Activated T-cell treated with anti-CD3 and anti-CD28 coated beads, Interleukin-2, amount 50 U/mL, for 72 hours (primary cell): ENCODE results near the gene PCOLCE2. TPM values are rescaled to one million over a fixed set of nuclear protein-coding genes. Genes with fewer than 3 reads are reported as not detected.
"Not testable (repeated sequence)": the region's sequence is repeated elsewhere in the genome, so short reads cannot be mapped to it uniquely, and the experiment has no call there.

Experiments
- ATAC-seq, 2 donors: fragments of 150-1000 bp; cut with Tn5 transposase; replicated peaks in 1 of 2; 2 replicates each; pipeline ENCODE4 v1.10.0; 2021; ENCODE audit warnings: moderate library complexity in 2 of 2, mild to moderate bottlenecking in 1 of 2
- DNase-seq, 2 donors: peaks; one replicate each; pipeline ENCODE4 v3.0.0; 2021 to 2022; ENCODE audit warnings: mixed read lengths in 1 of 2
- H3K27ac Mint-ChIP-seq: one replicate; pipeline ENCODE4 v1.8.0; 2022; ENCODE audit warnings: mild to moderate bottlenecking, moderate library complexity, mixed read lengths
- H3K27me3 Mint-ChIP-seq: one replicate; pipeline ENCODE4 v1.8.0; 2022; ENCODE audit warnings: low read depth, mixed read lengths
- H3K36me3 Mint-ChIP-seq, 2 donors: one replicate each; pipeline ENCODE4 v1.8.0; 2022; ENCODE audit warnings: mixed read lengths in 2 of 2, mild to moderate bottlenecking in 1 of 2; ENCODE audit not compliant: insufficient read depth in 2 of 2
- H3K4me1 Mint-ChIP-seq: one replicate; pipeline ENCODE4 v1.8.0; 2022; ENCODE audit warnings: low read depth, mixed read lengths
- H3K4me3 Mint-ChIP-seq, 2 donors: one replicate each; pipeline ENCODE4 v1.8.0; 2022; ENCODE audit warnings: mild to moderate bottlenecking in 2 of 2, mixed read lengths in 2 of 2, moderate library complexity in 2 of 2
- H3K9me3 Mint-ChIP-seq, 2 donors: one replicate each; pipeline ENCODE4 v1.8.0; 2022; ENCODE audit warnings: mixed read lengths in 2 of 2
- total RNA-seq, 2 donors: library from RNA; stranded (reverse); gene quantifications; one replicate each; pipeline ENCODE4 v1.2.3, GENCODE V29; 2022

PCOLCE2 gene
- total RNA-seq, 2 donors from 2014 or later, result not detected

DNA sequence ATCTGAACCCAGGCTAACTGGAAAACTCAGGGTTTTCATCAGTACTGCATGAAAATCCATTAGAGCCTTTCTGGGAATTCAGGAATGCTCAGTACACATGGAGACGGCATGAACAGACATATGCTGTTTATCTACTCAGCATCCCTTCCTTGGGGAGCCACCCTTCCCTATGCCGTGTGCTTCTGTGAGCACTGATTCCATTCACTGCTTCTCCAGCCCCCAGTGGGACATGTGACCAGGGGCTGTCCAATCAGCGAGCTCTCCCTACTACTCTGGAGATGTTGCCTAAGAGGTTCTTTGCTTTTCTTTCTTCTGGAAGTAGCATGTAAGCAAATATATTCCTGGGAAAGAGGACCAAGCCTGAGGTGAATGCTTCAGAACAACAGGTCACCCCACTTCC is 5.6 kb upstream of the PCOLCE2 start:
- ATAC-seq (no peak), DNase-seq (no peak)
- Mint-ChIP-seq H3K36me3 (no peaks in the 10 kb centered on the region), H3K9me3 (no peaks in the 10 kb centered on the region), H3K4me1 (no peaks in the 10 kb centered on the region), H3K4me3 (no peak overlapping the region), H3K27me3 (peaks cover 27% of the 10 kb centered on the region), H3K27ac (no peak overlapping the region)

DNA sequence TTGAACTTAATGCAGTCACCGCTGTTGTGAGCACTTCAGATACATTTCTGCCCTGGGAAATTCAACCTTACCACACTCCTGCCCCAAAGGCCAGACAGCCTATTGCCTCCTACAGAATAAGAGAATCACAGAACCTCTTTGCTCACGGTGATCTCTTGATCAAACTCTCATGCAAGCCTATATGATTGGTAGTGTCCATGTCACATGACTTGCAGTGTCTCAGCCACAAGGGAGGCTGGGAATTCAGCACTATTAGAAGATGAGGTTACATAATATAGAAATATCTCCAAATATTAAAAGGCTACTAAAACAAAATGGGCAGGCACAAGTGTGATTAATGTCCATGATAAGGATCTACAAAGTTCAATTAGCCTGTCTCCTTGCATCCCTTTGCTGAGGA is 3.8 kb upstream of the PCOLCE2 start:
- ATAC-seq (no peak), DNase-seq (no peak)
- H3K9me3 Mint-ChIP-seq, result no peaks in the 10 kb centered on the region
- no peak overlapping the region for H3K27ac Mint-ChIP-seq
- no peak overlapping the region for H3K4me3 Mint-ChIP-seq
- peaks cover 5% of the 10 kb centered on the region for H3K4me1 Mint-ChIP-seq
- no peaks in the 10 kb centered on the region for H3K36me3 Mint-ChIP-seq
- H3K27me3 Mint-ChIP-seq, result peaks cover 24% of the 10 kb centered on the region

DNA sequence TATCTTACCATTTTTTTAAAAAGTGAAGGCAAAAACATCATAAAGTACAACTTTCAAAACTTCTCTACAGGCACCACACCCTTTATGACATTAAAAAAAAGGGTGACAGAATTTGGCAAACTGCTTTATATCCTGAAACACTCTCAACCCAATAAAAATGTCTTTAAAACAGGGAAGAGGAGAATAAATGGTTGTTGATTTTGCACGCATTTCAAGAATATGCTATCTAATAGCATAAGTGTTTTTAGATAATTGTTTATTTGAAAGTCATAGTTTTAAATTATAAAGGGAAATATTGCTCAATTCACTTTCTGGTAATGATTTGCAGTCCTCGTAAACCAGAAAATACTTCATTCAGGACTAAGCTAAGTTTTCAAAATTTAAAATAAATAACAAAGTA is 1.7 kb upstream of the PCOLCE2 start:
- peaks cover 45% of the 10 kb centered on the region for H3K27me3 Mint-ChIP-seq
- no peak overlapping the region for H3K27ac Mint-ChIP-seq
- H3K36me3 Mint-ChIP-seq, result no peaks in the 10 kb centered on the region
- no peak overlapping the region for H3K4me3 Mint-ChIP-seq
- ATAC-seq, result no peak
- peaks cover 5% of the 10 kb centered on the region for H3K4me1 Mint-ChIP-seq
- H3K9me3 Mint-ChIP-seq, result no peaks in the 10 kb centered on the region
- no peak for DNase-seq

DNA sequence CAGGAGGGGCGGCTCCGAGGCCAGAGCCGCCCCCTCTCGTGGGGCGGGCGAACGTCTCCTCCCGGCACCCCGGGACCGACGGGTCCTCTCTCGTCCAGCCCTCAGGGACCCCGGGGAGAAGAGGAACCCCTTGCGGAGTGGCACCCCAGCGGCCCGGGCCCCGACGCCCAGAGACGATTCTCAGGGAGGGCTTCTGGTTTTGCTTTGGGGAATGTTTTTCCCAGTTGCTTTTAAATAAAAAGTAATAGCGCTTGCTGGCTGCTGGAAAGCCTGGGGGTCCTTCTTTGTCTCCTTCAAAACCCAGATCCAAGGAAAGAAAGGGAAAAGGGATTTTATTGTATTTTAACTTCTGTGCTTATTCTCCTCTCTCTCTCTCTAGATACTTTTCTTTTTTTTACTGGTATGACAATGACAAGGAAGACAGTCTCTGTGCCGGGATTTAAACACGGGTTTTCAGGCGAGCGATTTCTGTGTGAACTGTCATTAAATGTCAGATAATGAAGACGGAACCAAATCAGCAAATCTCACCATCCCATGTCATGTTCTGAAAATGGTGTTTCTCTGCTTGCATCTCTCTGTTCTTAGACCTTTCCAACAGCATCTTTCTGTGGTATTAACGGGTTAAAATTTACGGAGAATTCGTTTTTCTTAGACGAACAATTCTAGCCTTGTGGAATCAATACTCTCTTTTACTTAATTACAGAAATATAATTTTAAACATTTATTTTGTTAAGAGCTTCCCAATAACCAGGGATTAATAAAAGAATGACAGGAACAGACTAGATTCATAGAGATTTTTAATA is 530 bp upstream of the PCOLCE2 start:
- H3K27ac Mint-ChIP-seq, result no peak overlapping the region
- DNase-seq, result no peak
- peaks cover 53% of the 10 kb centered on the region for H3K27me3 Mint-ChIP-seq

DNA sequence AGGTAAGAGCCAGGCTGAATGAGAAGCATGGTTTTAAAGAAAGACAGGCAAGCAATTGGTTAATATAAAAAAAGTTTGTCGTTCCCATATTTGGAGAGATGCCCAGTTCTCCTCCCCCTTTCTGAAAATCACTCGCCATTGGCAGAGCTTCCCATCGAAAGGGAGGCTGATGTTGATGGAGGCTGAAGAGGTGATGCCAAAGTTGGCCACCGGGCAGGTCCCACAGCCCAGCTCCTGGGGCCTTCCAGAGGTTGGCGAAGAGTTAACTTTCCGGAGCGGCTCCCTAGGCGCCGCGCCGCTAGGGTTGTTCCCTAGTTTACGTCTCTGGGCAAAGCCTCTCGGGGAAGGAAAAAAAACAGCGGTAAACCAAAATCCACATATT is 793 bp downstream of the PCOLCE2 start:
- peak; percentile 20 to 30 for ATAC-seq
- no peaks in the 10 kb centered on the region for H3K36me3 Mint-ChIP-seq
- no peaks in the 10 kb centered on the region for H3K9me3 Mint-ChIP-seq
- H3K27me3 Mint-ChIP-seq, result peaks cover 61% of the 10 kb centered on the region
- peak in 1 of 2 donors; percentile 4 for DNase-seq
- no peak overlapping the region for H3K27ac Mint-ChIP-seq
- peaks cover 5% of the 10 kb centered on the region for H3K4me1 Mint-ChIP-seq
- peak overlapping the region; percentile 81 to 85 for H3K4me3 Mint-ChIP-seq

More for the DNA sequence above, 530 bp upstream of the PCOLCE2 start:
- H3K9me3 Mint-ChIP-seq, result no peaks in the 10 kb centered on the region
- no peak for ATAC-seq
- H3K4me3 Mint-ChIP-seq, result peak overlapping the region; percentile 81 to 88
- H3K4me1 Mint-ChIP-seq, result peaks cover 5% of the 10 kb centered on the region
- H3K36me3 Mint-ChIP-seq, result no peaks in the 10 kb centered on the region

DNA sequence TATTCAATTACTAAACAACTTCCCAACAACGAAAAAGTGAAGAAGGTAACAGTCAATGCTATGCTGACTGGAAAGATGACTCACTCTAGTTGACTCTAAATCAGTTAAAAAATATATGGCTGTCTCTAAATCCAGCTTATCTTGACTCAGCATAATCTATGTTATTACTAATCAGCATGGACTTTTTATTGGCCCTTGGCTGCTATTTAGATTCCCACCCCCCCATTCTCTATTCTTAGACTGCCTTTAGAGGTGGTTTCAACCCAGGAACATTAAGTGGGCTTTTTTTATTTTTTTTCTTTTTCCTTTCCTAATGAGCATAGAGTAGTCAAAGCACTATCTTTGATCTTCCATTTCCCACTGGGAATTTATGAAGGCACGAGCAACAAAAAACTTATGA is 1.9 kb downstream of the PCOLCE2 start:
- peaks cover 65% of the 10 kb centered on the region for H3K27me3 Mint-ChIP-seq
- no peaks in the 10 kb centered on the region for H3K36me3 Mint-ChIP-seq
- DNase-seq, result no peak
- ATAC-seq, result no peak
- peaks cover 5% of the 10 kb centered on the region for H3K4me1 Mint-ChIP-seq
- H3K4me3 Mint-ChIP-seq, result no peak overlapping the region
- H3K27ac Mint-ChIP-seq, result no peak overlapping the region
- H3K9me3 Mint-ChIP-seq, result no peaks in the 10 kb centered on the region

DNA sequence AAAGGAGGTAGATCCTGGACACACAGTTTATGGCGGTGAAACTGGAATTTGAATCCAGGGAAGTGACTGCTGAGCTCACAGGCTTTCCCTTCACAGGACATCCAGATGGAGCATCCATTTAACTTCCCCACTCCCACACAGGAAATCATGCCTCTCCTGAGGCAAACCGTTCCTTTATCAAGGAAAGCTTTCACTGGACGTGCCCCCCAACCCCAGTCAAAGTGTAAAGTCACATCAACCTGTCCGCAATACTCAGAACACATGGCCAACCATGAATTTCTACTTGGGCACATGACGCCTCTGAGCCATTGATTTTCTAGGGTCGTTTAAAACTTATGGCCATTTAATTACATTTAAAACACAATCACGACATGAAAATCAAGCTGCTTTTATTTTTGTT is 2.9 kb downstream of the PCOLCE2 start:
- Mint-ChIP-seq H3K4me1 (peaks cover 5% of the 10 kb centered on the region), H3K27ac (no peak overlapping the region), H3K27me3 (peaks cover 66% of the 10 kb centered on the region), H3K4me3 (no peak overlapping the region), H3K36me3 (no peaks in the 10 kb centered on the region), H3K9me3 (no peaks in the 10 kb centered on the region)
- ATAC-seq, result no peak
- no peak for DNase-seq

DNA sequence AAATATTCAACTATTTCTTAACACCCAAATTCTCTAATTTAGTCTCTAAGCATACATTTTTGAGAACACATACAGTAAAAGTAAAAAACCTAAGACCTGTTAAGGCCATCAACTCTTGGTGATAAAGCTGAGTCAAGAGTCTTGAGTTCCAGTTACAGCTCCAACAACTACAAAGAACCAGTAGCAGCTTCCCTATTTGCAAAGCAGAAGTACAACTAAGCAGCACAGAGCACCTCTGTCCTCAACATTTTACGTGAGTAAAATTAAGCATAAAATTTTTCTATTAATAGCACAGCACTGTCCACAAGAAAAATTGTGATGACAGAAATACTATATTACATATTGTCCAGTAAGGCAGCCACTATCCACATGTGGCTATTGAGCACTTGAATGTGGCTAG is 4.4 kb downstream of the PCOLCE2 start:
- ATAC-seq (no peak), DNase-seq (no peak)
- Mint-ChIP-seq H3K27ac (no peak overlapping the region), H3K27me3 (peaks cover 61% of the 10 kb centered on the region), H3K4me1 (peaks cover 5% of the 10 kb centered on the region), H3K9me3 (no peaks in the 10 kb centered on the region), H3K4me3 (no peak overlapping the region), H3K36me3 (no peaks in the 10 kb centered on the region)

DNA sequence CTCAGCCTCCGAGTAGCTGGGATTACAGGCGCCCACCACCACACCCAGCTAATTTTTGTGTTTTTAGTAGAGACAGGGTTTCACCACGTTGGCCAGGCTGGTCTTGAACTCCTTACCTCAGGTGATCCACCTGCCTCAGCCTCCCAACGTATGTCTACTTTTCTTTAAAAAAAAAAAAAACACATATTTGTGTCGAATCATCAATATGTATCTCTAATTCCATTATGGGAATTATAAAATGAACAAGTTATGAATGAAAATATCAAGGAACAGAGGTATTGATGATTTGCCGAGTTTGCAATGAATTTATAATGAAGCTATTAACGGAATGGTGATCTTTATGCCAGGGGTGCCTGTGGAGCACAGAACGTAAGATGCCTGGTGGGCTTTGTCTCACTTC is 5.3 kb downstream of the PCOLCE2 start:
- H3K4me1 Mint-ChIP-seq, H3K4me3 Mint-ChIP-seq, H3K9me3 Mint-ChIP-seq, H3K36me3 Mint-ChIP-seq, H3K27ac Mint-ChIP-seq, DNase-seq, ATAC-seq: not testable (repeated sequence)
- H3K27me3 Mint-ChIP-seq, result peaks cover 58% of the 10 kb centered on the region

DNA sequence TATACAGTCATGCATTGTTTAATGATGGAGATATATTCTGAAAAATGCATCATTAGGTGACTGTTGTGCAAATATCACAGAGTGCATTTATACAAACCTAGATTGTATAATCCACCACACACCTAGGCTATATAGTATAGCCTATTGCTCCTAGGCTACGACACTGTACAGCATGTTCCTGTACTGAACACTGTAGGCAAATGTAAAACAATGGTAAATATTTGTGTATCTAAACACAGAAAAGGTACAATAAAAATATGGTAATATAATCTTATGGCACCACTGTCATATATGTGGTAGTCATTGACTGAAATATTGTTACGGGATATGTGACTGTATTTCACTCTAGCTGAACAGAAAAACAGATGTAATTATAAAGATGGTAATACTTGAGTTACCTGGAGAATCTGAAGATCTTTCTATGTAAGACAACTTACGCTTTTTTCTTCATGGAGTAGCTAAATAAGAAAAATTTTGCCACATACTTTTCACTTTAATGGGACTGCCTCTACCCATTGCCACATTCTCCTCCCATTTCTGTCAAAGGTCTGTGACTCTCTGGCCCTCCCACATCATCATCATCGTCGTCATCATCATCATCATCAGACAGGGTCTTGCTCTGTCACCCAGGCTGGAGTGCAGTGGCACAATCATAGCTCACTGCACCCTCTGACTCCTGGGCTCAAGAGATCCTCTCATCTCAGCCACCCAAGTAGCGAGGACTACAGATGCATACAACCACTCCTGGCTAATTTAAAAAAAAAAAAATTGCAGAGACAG is 7.2 kb downstream of the PCOLCE2 start:
- no peak overlapping the region for H3K4me3 Mint-ChIP-seq
- no peak for DNase-seq
- no peak for ATAC-seq
- H3K9me3 Mint-ChIP-seq, result no peaks in the 10 kb centered on the region
- H3K27ac Mint-ChIP-seq, result no peak overlapping the region
- H3K4me1 Mint-ChIP-seq, result no peaks in the 10 kb centered on the region
- H3K27me3 Mint-ChIP-seq, result peaks cover 51% of the 10 kb centered on the region
- no peaks in the 10 kb centered on the region for H3K36me3 Mint-ChIP-seq

DNA sequence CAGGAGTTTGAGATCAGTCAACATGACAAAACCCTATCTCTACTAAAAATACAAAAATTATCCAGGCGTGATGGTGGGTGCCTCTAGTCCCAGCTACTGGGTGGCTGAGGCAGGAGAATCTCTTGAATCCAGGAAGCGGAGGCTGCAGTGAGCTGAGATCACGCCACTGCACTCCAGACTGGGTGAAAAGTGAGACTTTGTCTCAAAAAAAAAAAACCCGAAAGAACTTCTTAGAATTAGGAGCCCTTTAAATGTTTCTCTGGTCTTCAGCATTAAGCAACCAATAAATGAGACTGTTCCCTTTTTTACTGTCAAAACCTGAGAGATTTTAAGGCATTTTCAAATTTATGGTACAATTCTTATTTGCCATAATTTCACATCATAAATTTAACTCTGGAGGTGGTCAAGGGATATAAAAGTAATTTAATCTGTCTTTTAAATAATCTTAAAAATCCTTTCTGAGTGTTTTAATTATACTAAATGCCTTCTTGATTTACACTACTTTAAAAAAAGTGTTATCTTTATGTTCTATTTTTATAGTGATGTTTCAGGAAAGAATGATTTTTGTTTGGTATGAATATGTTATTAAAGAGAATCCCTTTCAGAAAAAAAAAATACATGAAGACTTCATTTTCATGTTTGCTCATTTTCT is 10.1 kb downstream of the PCOLCE2 start:
- ATAC-seq (no peak), DNase-seq (no peak)
- Mint-ChIP-seq H3K27me3 (peaks cover 33% of the 10 kb centered on the region), H3K27ac (no peak overlapping the region), H3K4me3 (no peak overlapping the region), H3K36me3 (no peaks in the 10 kb centered on the region), H3K9me3 (no peaks in the 10 kb centered on the region), H3K4me1 (peaks cover 10% of the 10 kb centered on the region)

DNA sequence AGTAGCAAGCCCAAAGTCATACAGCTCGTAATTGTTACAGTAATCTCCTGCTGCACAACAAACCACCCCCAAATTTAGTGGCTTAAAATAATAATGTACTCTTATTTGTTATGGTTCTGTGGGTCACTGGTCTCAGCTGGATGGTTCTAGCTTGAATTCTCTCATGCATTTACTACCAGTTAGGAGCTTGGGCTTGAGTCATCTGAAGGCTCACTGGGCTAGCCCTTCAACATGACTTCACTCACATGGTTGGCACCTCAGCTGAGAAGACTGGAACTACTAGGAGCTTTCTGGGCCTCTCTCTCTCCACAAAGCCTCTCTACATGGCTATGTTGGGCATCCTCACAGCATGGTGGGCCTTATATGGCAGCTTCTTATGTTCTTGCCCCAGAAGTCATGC is 12.5 kb downstream of the PCOLCE2 start:
- H3K9me3 Mint-ChIP-seq, result no peaks in the 10 kb centered on the region
- H3K36me3 Mint-ChIP-seq, result no peaks in the 10 kb centered on the region
- peaks cover 22% of the 10 kb centered on the region for H3K27me3 Mint-ChIP-seq
- DNase-seq (no peak), ATAC-seq (no peak)
- H3K4me3 Mint-ChIP-seq, result no peak overlapping the region
- H3K27ac Mint-ChIP-seq, result no peak overlapping the region
- H3K4me1 Mint-ChIP-seq, result peaks cover 10% of the 10 kb centered on the region

DNA sequence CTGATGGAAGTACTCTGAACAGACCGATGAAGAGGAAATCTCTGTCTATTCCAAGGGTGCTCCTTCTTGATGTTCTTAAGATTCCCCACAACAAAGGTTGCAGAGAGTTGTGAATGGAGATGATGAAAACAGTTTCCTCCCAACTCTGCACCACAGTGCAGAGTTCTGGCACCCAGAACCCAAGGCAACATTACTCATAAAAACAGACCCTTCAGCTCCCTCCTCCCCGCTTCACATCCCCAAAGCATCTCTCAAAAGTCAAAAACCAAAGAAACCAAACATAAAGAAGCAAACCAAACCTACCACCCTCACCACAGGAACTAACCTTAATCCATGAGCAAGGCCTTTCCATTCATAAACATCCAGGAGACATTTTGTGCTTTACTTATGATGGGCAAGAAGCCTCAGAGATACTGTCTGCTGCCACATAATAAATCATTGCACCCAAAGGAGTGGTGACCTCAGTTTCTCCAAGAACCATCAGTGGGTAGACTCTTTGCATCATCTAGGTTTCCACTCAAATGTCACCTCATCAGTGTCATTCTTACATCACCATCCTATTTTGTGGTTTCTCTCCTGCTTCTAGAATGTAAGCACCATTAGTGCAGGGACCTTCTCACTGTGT is 13.2 kb downstream of the PCOLCE2 start:
- Mint-ChIP-seq H3K27ac (peak overlapping the region; percentile 9), H3K9me3 (no peaks in the 10 kb centered on the region), H3K4me3 (no peak overlapping the region), H3K36me3 (no peaks in the 10 kb centered on the region), H3K27me3 (peaks cover 23% of the 10 kb centered on the region), H3K4me1 (peaks cover 10% of the 10 kb centered on the region)
- peak; percentile 83 to 89 for ATAC-seq
- peak; percentile 12 to 18 for DNase-seq
